KOPT-K1 (cell line): ENCODE results near the gene GLRA1.
A peak's percentile ranks its signal among the peaks of the same experiment; 100 is the strongest.
"Not testable (repeated sequence)": the region's sequence is repeated elsewhere in the genome, so short reads cannot be mapped to it uniquely, and the experiment has no call there.

ENCODE experiments used
- H3K27ac ChIP-seq: fragments of 200-600 bp; sonication (generic); 2 replicates; pipeline ENCODE4 v1.5.1; 2016; ENCODE audit warnings: antibody characterized with exemption, mild to moderate bottlenecking, low read depth, low read length; ENCODE audit not compliant: poor library complexity, severe bottlenecking
- H3K36me3 ChIP-seq: fragments of 200-600 bp; sonication (generic); 2 replicates; pipeline ENCODE4 v1.5.1; 2017; ENCODE audit warnings: antibody characterized with exemption, mild to moderate bottlenecking, low read length, moderate library complexity; ENCODE audit not compliant: insufficient read depth
- H3K9me3 ChIP-seq: fragments of 200-600 bp; sonication (generic); 2 replicates; pipeline ENCODE4 v1.5.1; 2017; ENCODE audit warnings: antibody characterized with exemption, low read length, mild to moderate bottlenecking; ENCODE audit not compliant: insufficient read depth, poor library complexity, severe bottlenecking

Gene GLRA1

DNA sequence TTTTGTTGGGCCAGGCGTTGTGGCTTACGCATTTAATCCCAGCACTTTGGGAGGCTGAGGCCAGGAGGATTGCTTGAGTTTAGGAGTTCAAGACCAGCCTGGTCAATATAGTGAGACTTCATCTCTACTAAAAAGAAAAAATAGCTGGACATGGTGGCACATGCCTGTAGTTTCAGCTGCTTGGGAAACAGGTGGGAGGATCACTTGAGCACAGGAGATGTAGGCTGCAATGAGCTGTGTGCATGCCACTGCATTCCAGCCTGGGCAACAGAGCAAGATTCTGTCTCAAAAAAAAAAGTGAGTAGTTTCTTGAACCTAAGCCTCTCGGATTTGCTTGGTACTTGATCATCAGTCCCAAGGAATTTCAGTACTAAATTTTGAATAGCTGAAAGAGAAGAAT lies 126.0 kb downstream of the GLRA1 start:
- H3K36me3 ChIP-seq, result peaks cover 100% of the 10 kb centered on the region
- H3K27ac ChIP-seq, result no peak overlapping the region
- no peaks in the 10 kb centered on the region for H3K9me3 ChIP-seq

DNA sequence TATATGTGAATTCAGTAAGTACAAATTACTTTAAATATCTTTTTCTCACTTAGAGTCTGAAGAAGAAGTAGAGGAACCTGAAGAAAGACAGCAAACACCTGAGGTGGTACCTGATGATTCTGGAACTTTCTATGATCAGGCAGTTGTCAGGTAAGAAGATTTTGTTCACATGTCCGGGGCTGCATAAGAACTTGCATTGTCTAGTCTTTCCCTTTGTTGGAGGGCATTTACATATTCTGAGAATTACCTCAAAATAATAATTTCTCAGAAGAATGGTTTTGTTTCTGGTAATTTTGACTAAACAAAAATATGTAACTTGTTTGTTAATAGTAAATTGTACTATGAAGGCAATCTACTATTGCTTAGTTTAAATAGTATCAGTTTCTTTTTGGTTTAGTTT lies 129.2 kb downstream of the GLRA1 start:
- Histone ChIP-seq H3K36me3 (peaks cover 100% of the 10 kb centered on the region), H3K9me3 (no peaks in the 10 kb centered on the region), H3K27ac (no peak overlapping the region)

DNA sequence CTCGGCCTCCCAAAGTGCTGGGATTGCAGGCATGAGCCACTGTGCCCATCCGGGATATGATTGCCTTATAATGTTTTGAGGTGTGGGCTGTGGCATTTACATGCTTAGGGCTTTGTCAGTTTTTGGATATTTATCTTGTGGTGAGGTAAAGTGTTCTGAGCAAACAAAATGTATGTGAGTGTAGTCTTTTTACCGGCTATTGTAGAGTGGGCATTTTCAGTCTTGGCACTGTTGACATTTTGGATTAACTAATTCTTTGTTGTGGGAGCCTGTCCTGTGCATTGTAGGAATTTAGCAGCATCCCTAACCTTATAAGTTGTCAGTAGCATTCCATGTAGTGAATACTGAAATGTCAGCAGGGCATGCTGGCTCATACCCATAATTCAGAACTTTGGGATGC lies 131.3 kb downstream of the GLRA1 start:
- no peaks in the 10 kb centered on the region for H3K9me3 ChIP-seq
- peaks cover 100% of the 10 kb centered on the region for H3K36me3 ChIP-seq
- no peak overlapping the region for H3K27ac ChIP-seq

DNA sequence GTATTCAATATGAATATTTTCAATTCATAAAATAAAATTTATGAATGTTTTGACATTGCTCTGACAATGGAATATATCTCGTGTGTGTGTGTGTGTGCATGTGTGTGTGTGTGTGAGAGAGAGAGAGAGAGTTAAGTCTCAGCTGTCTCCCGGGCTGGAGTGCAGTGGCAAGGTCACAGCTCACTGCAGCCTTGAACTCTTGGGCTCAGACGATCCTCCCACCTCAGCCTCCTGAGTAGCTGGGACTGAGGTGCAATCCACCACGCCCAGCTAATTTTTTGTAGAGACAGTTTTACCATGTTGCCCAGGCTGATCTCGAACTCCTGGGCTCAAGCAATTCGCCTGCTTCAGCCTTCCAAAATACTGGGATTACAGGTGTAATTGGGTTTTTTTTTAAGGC lies 136.8 kb downstream of the GLRA1 start:
- H3K9me3 ChIP-seq, result no peaks in the 10 kb centered on the region
- H3K36me3 ChIP-seq, result peaks cover 79% of the 10 kb centered on the region
- no peak overlapping the region for H3K27ac ChIP-seq

DNA sequence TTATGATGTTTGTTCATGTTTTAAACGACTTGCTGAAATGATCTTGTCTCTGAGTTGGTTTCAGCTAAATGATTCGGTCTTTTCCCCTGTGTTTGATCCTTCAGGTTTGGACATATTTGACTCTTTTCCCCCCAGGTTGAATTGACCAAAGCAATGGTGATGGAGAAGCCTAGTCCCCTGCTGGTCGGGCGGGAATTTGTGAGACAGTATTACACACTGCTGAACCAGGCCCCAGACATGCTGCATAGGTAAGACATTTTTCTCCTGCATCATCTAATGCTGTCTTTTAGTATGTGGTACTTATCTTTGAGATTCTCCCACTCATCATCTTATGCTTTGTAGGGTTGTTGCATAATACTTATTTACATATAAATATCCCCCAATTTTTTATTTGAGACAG lies 138.2 kb downstream of the GLRA1 start:
- Histone ChIP-seq H3K27ac (no peak overlapping the region), H3K9me3 (no peaks in the 10 kb centered on the region), H3K36me3 (peaks cover 79% of the 10 kb centered on the region)

DNA sequence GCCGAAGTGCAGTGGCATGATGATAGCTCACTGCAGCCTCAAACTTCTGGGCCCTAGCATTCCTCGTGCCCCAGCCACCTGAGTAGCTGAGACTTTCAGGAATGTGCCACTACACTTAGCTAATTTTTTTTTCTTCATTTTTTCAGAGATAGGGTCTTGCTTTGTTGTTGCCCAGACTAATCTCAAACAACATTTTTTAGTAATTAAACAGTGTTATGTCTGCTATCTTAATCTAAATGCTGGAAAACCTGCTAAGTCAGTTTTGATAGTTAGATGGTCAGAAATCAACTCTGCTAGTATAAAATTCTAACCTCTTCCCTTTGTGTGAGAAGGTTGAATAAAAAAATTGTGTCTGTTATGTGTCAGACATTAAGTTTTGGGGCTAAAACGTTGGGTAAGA lies 140.5 kb downstream of the GLRA1 start:
- no peaks in the 10 kb centered on the region for H3K9me3 ChIP-seq

DNA sequence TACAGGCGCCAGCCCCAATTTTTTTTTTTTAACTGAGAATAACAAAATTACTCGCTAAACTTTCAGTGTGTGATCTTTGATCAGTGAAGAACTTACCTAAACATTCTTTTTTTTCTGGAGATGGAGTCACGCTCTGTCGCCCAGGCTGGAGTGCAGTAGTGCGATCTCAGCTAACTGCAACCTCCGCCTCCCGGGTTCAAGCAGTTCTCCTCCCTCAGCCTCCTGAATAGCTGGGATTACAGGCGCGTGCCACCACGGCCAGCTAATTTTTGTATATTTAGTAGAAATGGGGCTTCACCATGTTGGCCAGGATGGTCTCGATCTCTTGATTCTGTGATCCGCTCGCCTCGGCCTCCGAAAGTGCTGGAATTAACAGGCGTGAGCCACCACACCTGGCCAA lies 141.0 kb downstream of the GLRA1 start:
- peaks cover 69% of the 10 kb centered on the region for H3K36me3 ChIP-seq
- not testable (repeated sequence) for H3K9me3 ChIP-seq, H3K27ac ChIP-seq

More for the DNA sequence above, 140.5 kb downstream of the GLRA1 start:
- Histone ChIP-seq H3K27ac (no peak overlapping the region), H3K36me3 (peaks cover 69% of the 10 kb centered on the region)

DNA sequence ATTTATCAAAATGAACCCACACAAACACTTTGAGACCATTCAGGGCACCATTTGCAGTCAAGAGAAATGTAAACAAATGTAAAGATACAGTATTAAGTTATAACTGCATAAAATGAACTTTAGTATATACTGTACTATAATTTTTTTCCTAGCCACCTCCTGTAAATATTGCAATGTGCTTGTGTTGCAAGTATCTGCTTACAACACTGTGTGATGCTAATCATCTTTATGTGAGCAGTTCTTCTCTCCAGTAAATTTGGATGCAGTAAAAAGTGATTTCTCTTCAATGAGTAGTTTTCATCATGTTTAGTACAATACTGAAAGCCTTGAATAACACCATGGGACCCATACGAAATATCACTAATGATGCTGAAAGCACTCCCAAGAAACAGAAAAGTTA lies 143.4 kb downstream of the GLRA1 start:
- Histone ChIP-seq H3K9me3 (no peaks in the 10 kb centered on the region), H3K36me3 (peaks cover 69% of the 10 kb centered on the region), H3K27ac (no peak overlapping the region)

DNA sequence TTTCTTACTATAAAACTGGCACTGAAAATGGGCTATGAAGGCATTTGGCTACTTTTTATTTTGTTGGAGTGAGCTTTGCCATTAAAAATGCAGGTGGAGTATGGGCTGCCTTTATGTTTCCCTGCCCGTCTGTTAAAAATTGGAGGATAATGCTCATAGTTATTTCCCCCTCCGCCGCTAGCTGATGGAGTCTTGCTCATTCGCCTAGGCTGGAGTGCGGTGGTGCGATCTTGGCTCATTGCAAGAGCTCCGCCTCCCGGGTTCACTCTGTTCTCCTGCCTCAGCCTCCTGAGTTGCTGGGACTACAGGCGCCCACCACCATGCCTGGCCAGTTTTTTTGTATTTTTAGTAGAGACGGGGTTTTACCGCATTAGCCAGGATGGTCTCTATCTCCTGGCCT lies 144.3 kb downstream of the GLRA1 start:
- no peak overlapping the region for H3K27ac ChIP-seq
- peaks cover 69% of the 10 kb centered on the region for H3K36me3 ChIP-seq
- no peaks in the 10 kb centered on the region for H3K9me3 ChIP-seq

DNA sequence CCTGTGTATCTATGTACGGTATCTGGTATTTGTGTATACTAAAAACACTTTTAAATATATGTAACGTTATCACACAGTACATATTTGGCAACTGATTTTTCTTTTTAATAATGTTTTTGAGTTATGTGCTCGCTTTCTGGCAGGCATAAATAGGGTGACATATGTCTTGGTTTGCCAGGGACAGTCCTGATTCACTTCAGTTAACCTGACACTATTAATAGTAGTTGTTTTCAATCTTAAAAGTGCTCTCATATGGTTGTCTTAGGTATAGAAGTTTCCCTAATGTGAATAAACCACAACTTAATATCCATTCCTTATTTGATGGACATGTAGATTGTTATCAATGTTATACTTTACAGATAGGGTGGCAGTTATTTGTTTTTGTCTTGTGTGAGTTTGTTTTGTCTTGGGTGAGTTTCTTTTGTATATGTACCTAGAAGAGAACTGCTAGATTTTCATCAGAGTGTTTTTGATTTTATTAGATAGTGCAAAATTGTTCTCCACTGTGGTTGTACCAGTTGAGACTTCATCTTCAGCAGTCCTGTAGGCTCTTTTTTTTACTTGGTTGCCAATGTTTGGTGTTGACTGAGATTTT lies 145.0 kb downstream of the GLRA1 start:
- Histone ChIP-seq H3K27ac (no peak overlapping the region), H3K36me3 (peaks cover 72% of the 10 kb centered on the region), H3K9me3 (no peaks in the 10 kb centered on the region)

DNA sequence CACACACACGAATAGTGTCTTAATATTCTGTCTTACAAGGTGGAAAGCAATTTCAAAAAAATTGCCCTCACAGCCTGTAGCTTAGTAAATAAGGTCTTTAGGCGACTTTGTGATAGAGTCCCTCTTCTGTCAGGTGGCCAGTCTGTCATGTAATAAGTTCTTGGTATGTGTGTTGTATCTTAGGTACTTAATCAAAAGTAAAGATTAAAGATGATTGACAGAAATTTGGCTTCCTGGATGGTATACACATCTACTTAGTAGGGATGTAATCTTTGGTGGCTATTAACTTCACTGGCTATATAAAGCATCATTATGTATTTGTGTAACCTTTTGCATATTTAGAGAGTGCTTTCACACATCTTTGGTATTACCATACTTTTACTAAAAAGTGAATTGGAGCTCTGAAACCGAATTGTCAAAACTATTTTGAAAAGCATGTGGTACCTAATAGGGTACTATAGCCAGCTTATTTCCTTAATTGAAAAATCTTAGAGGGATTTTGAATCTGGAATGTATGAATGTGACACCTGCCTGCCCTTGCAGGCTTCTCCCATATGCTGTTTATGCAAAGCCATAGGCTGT lies 149.5 kb downstream of the GLRA1 start:
- Histone ChIP-seq H3K27ac (no peak overlapping the region), H3K36me3 (peaks cover 62% of the 10 kb centered on the region), H3K9me3 (no peaks in the 10 kb centered on the region)

DNA sequence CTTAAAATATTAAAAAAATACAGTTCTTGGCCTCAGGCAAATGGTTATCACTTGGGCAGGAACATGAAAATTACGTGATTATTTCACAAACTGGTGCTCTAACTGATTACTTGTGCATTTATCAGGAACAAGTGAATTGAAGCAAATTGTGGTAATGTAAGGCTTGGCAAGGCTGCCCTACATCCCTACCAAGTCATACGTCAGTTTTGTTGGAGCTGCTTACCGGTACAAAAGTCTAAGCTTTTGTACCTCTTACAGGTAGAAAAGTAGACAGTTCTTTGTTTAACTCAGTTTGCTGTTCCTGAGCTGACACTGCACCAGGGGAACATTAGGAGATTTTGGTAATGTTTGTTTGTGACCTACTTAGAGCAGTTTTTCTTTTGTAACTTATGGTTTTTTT lies 150.7 kb downstream of the GLRA1 start:
- Histone ChIP-seq H3K27ac (no peak overlapping the region), H3K9me3 (no peaks in the 10 kb centered on the region), H3K36me3 (peaks cover 50% of the 10 kb centered on the region)

DNA sequence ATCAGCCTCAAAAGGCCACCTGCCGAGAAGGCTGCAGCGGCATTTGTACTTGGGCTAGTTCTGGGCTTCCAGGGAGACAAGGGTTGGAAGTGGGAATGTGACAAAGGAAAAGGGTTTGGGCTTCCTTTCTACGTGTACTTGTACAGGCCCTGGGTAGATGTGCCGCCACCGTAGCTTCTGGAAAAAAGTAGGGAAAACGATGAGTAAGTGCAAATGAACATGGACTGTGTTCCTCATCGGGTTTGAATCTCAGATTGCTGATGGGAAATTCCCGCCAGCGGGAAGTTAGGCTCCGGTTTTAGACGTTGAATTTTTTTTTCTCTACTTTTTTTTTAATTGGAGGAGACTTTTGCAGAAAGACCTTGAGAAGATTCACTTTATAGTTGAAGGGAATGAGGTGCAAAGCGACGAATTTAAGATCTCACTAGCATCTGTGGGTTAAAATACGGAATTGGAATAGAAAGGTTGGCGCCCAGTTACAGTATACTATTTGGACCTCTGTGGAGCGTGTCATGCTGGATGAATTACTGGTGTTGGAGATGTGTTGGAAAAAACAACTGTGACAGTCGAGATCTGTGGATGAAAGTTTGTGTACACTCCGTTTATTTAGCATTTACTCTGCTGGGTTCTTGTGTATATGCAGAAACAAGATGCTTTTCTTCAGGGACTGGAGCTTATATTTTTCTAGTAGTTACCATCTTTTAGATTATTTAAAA lies 151.6 kb downstream of the GLRA1 start:
- H3K9me3 ChIP-seq, result no peaks in the 10 kb centered on the region
- H3K36me3 ChIP-seq, result peaks cover 41% of the 10 kb centered on the region
- peak overlapping the region; percentile 87 for H3K27ac ChIP-seq
